Inferior parietal cortex (tissue), 1 donor: Measurements from ENCODE around the gene ABCD2.
"Not testable (repeated sequence)": the region's sequence is repeated elsewhere in the genome, so short reads cannot be mapped to it uniquely, and the experiment has no call there.

Experiments
- DNase-seq: peaks from one replicate; pipeline ENCODE4 v3.0.0-alpha.2; 2016; ENCODE audit errors: extremely low spot score

The ABCD2 gene

GRCh38 chr12:39619660-39620433 is at the start of gene ABCD2:
TSS of gene ABCD2 (minus strand) at chr12:39619803. CDS start at chr12:39619615, 188 bp downstream.
- peak; percentile 90 for DNase-seq

- no peak for DNase-seq
These were observed 40.5 kb upstream of the ABCD2 start for GRCh38 chr12:39660101-39660500.

DNA sequence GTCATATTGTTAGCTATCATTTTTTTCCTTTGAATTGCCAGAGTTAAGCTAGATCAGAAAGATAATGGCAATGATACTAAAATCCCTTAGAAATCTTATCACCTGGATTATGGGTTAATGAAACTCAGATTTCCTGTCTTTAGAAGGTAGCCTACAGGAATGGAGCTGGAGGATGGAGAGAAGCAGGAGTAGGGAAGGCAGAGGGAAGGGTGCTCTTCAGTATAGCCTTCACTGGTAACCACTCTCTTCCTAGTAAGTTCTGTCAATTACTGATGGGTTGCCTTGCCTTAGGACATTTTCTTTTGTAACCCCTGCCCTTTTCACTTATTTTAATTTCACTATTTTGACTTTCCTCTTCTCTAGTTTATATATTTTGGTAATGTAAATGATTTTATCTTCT is 27.8 kb upstream of the ABCD2 start:
- DNase-seq = no peak

- no peak for DNase-seq
These were observed 27.4 kb upstream of the ABCD2 start for GRCh38 chr12:39646963-39647362.

DNA sequence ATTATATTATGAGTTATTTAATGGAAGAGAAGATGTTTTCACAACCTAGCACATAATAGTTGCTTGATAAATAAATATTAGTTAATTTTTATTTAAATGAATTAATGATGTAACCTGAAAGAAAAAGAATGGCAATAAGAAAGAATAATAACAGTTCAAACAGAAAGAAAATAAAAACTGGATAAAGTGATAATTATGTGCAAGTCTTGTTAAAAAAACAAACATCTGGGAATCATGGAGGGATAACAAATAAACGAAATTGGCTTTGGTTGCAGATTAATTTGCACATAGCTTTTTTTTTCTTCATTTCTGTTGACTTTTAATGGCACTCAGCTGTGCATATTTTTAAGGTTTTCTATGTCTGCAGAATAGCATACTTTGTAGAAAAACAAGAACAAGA is 23.4 kb upstream of the ABCD2 start:
- DNase-seq = no peak

DNA sequence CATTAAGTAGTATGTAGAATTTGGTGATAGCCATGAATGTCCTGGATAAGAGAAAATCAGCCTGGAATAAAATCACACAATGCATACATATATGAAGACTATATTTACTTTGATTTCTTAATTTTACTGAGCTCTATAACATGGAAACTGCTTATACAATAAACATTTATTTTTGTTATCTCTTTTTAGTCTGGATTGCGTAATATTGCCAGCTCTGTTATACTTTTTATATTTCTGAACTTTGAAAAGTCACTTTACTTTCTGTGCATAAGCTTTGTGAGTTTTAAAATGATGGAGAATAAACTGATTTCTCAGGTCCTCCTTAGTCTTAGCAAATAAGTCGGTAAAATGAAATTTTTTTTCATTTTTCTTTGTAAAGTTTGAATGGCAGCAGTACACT is 19.2 kb upstream of the ABCD2 start:
- DNase-seq = no peak

- no peak for DNase-seq
These were observed 18.6 kb upstream of the ABCD2 start for GRCh38 chr12:39638178-39638577.

- DNase-seq = no peak
These were observed 13.1 kb upstream of the ABCD2 start for GRCh38 chr12:39632670-39633069.

GRCh38 chr12:39628836-39629235 is 9.2 kb upstream of the ABCD2 start:
- DNase-seq = no peak

DNA sequence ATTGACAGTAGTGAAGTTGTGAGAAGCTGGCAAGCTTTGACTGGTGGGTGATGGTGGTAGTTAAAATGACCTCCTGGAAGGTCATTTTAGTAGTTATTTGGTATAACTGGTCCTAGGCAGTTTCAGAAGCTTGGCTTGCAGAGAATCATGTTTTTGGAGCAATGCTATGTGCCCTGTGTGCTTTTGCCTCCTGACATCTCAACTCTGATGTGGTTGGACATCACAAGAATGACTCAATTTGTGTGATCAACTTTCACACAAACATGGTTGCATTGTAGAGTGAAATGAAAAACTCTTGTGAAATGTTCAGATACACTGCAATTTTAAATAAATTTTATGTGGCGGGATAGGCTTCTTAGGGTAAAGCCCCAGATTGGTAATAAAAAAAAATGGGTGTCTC is 8.3 kb upstream of the ABCD2 start:
- DNase-seq = no peak

GRCh38 chr12:39626033-39626814 is 6.6 kb upstream of the ABCD2 start:
- DNase-seq = no peak

- no peak for DNase-seq
These were observed 4.3 kb upstream of the ABCD2 start for GRCh38 chr12:39623919-39624318.

DNA sequence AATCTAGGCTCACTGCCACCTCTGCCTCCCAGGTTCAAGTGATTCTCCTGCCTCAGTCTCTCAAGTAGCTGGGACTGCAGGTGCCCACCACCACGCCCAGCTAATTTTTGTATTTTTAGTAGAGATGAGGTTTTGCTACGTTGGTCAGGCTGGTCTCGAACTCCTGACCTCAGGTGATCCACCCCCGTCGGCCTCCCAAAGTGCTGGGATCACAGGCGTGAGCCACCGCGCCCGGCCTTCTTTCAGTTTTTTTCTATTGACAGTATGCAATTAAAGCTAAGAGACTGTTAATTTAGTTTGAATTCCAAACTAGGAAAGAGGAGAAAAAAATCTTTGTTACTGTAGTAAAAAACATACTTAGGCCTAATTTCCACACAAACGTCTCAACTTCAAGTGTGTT is 3.6 kb upstream of the ABCD2 start:
- not testable (repeated sequence) for DNase-seq

- DNase-seq = no peak
These were observed 2.7 kb upstream of the ABCD2 start for GRCh38 chr12:39622306-39622705.

DNA sequence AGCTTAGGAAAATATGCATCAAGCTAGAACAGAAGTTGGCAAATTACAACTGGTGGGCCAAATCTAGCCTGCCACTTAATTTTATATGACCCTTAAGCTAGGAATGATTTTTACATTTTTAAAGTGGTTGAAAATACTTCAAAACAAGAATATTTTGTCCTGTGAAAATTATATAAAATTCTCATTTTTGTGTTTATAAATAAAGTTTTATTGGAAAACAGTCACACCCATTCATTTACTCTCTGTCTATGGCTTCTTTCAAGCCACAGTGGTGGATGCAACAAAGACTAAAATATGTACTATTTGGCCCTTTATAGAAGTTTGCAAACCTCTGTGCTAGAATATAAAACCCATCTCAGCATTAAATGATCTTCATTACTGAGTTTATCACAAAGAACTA is 2.1 kb upstream of the ABCD2 start:
- no peak for DNase-seq

DNA sequence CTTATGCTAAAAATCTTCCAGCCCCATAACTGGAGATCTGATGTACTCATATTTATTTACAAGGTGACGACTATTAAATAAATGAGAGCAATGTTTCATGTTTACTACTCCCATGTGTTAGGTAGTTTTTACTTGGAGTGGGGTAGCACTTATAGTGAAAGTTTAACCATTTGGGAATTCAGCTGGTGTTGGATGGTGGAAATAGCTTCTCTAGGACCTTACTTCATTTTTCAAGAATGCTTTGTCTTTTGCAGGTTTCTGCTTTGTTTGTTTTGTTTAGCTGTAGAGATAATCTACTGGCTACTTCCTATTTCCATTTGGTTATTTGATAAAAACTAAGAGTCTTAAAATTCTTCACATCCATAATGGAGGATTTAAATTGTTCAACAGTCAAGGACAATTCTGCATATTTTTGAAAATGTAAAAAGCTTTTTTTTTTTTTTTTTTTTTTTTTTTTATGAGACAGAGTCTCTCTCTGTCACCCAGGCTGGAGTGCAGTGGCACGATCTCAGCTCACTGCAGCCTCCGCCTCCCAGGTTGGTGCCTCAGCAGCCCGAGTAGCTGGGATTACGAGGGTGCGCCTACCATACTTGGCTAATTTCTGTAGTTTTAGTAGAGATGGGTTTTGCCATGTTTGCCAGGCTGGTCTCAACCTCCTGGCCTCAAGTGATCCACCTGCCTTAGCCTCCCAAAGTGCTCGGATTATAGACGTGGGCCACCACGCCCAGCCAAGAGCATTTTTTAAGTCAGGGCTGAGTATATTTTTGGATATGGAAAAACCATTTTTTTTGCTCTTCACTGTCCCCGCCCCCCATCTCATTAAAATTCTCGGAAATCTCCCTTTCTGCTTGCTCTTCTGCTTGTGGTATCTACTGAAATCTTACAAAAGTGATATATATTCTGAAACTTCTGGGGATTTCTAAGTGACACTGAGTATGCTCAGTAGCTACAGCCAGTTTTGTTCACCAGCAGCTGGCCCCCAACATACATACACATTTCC is 1.4 kb upstream of the ABCD2 start:
- DNase-seq = no peak

GRCh38 chr12:39619316-39619659 is 315 bp downstream of the ABCD2 start:
- DNase-seq = peak; percentile 43

DNA sequence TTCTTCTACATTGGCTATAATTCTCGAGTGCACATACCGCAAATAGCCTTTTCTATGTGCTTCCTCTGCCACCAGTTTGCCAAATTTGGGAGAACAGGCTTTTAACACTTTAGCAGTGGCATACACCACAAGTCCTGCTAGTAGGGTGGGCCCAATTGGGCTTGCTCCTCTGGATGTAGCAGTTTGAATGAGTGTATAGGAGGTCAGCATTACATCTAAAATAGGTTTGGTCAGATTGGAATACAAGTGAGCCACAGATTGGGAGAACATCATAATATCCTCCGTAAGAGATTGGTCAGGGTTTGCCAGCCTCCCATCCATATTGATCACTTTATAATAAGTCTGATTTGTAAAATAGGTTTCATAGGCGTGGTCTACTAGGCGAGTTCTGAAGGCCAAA is 902 bp downstream of the ABCD2 start:
- DNase-seq = no peak

DNA sequence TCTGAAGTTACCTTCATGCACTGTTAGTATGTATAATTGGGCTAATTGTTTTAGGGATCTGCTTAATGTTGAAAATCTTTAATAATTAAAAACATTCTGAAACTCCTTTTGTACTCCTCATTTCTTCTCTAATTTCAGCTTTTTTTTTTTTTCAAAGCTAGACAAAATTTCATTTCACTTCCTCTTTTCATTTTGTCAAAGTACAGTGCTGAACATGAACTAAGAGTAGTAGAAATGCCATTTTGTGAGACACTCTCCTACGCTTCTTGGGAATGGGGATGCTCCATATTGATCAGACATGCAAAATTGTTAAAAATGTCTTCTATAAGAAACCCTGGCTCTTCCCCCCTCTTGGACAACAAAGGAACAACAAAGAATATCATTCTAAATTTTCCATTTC is 1.7 kb downstream of the ABCD2 start:
- DNase-seq = no peak

- DNase-seq = no peak
These were observed 2.9 kb downstream of the ABCD2 start for GRCh38 chr12:39616666-39617065.

DNA sequence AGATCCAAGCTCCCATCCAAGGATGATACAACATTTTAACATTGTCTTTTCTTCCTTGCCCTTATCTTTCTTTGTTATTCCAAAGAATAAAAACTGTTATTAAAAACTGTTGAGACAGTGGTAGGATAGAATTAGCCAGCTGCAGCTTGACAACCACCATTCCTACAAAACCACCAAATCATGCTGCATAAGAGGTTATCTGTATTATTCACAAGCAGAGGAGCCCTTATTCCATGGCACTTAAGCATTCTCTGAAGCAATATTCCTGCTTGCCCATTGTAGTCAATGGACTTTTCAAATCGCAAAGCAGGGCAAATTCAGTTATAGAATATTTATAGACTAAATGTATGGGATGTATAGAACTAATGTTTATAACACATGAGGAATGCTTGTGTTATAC is 3.4 kb downstream of the ABCD2 start:
- DNase-seq = no peak

DNA sequence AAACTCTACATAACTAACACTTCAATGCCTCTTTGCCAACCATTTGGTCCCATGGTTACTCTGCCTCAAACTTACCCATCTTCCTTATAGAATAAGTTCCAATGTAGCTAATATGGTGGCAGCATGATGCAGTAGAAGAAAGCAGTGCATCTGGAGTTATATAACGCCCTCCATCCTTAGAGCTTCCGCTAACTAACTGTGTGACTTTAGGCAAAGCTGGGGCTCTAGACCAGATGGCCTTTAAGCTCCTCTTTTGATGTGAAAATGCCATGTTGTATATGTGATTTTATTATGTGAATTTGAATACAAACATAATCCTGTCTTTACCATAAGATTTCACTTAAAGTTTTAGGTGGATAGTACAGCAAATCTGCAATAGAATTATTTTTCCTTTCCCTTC is 6.1 kb downstream of the ABCD2 start:
- no peak for DNase-seq
